GM21526 (cell line): Measurements from ENCODE around the gene C20orf144.
"Not testable (repeated sequence)": the region's sequence is repeated elsewhere in the genome, so short reads cannot be mapped to it uniquely, and the experiment has no call there.

Source experiments
- ATAC-seq: cut with Tn5 transposase; IDR thresholded peaks from one replicate; pipeline ENCODE4 v1.9.1; 2021; ENCODE audit warnings: moderate library complexity; ENCODE audit not compliant: unreplicated experiment, low FRiP score

C20orf144 gene

GRCh38 chr20:33693289-33693688, 31.2 kb downstream of the C20orf144 start:
- ATAC-seq: no peak

DNA sequence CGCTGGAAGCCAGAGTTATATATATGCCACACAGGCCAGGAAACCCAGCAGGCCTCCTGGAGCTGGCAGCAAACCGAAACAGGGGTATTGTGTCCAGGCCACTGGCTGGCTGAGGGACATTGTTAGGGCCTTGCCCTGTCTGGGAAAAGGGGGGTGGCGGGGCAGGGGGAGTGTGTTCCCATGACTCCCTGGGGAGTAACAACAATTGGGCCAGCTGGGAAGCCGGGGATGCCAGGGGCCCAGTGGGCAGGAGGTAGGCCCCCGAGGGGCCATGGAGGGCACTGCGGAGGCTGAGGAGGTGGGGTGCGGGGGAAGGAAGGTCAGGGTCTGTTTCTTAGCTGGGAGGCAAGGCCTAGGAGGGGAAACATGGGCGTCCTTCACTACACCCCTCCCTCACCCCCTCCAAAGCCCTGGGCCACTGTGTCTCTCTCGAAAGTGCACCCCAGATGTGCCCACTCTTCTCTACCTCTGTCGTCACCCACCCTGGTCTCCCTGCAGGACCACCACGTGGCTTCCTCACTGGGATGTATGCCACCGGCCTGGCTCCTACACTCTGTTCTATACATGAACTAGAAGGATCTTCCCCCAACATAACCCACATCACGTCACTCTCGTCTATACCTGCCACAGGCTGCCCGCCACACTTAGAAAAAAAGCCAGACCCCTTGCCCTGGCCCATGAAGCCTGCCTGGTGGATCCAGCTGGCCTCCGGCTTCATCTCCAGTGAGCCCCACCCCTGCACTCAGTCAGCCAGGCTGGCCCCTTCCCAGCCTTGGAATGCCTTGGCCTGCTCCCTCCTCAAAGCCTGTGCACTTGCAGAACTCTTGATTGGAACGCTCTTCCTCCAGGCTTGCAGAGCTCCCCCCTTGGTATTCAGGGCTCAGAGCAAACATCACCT, 31.9 kb downstream of the C20orf144 start:
- ATAC-seq: no peak

GRCh38 chr20:33694639-33695012, 32.5 kb downstream of the C20orf144 start:
- no peak for ATAC-seq

GRCh38 chr20:33696448-33696847, 34.3 kb downstream of the C20orf144 start:
- no peak for ATAC-seq

DNA sequence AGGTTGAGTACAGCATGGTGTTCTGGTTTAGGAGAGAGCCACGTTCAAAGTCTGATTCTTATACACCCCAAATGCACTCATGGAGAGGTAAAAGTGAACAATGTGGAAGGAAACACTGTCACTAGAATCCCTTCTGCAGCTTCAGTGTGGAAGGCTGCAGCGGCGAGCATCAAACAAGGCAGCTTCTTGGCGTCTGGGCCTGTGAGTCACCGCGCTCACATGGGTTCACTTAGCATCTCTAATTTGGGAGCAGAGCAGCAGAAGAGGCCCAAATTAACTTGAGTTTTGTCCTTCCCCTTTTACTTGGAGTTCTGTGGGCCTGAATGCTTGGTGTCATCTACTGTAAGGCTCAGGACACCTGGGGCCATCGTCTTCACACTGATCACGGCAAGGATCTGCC, 35.0 kb downstream of the C20orf144 start:
- ATAC-seq: no peak

GRCh38 chr20:33698966-33699365, 36.8 kb downstream of the C20orf144 start:
- ATAC-seq: not testable (repeated sequence)

GRCh38 chr20:33700696-33701441, 38.7 kb downstream of the C20orf144 start:
- not testable (repeated sequence) for ATAC-seq

GRCh38 chr20:33701629-33702450, 39.7 kb downstream of the C20orf144 start:
- no peak for ATAC-seq

GRCh38 chr20:33702861-33703260, 40.7 kb downstream of the C20orf144 start:
- no peak for ATAC-seq

DNA sequence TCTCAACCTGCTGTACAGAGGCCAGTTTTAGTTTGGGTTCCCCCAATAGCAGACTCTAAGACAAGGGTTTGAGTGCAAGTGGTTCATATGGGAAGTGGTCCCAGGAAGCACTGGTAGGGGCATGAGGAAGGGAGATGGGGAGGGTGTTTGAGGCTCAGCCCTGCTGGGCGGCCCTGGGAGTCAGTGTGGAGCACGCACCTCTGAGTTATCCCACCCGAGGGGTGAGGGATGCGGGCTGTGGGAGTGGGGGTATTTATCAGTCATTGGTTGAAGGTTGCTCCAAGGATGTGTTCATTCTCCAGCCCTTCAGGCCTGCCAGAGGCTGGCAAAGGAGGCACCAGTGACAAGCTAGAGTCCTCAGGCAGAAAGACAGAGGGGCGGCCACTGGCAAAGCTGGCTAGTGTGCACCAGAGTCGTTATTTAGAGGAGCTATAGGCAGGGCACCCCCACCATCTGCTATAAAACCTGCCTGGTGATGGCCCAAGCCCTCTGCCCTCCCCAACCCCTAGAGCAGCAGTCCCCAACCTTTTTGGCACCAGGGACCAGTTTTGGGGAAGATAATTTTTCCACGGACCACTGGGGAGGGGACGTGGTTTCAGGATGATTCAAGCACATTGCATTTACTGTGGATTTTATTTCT, 41.5 kb downstream of the C20orf144 start:
- no peak for ATAC-seq

DNA sequence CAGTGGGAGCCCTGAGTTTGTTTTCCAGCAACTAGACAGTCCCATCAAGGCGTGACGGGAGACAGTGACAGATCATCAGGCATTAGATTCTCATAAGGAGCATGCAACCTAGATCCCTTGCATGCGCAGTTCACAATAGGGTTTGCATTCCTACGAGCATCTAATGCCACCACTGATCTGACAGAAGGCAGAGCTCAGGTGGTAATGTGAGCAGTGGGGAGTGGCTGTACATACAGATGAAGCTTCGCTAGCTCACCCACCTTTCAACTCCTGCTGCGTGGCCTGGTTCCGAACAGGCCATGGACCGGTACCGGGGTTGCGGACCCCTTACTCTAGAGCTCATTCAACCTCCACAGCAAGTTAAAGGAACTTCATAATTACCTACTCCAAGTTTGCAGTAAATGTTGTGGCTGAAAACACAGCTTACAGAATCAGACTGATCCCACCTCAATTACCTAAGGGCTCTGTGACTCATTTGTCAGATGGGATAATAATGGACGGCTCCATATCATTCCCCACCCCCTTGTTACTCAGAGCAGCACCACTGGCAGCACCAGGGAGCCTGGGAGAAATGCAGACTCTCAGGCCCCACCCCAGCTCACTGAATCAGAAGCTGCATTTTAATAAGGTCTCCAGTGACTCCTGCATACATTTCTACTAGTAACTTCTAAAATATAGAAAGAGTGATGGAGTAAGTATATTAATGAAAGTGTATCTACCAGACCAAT, 42.2 kb downstream of the C20orf144 start:
- no peak for ATAC-seq

DNA sequence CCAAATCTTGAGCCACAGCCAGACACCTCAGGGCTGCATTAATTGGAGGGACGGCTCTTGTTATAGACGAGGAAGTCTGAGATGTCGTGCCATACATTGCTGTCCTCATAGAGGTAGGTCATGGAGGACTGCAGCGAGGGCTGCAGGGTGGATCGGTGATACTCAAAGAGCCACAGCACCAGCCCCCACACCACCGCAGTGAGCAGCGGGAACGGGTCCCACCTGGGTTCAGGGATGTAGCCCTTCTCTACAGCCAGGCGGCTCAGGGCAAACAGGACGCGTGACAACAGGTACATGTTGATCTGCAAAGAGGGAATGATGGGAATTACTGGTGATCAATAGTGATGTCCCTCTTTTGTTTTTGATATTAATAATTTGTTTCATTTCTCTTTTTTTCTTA, 45.5 kb downstream of the C20orf144 start:
- no peak for ATAC-seq

DNA sequence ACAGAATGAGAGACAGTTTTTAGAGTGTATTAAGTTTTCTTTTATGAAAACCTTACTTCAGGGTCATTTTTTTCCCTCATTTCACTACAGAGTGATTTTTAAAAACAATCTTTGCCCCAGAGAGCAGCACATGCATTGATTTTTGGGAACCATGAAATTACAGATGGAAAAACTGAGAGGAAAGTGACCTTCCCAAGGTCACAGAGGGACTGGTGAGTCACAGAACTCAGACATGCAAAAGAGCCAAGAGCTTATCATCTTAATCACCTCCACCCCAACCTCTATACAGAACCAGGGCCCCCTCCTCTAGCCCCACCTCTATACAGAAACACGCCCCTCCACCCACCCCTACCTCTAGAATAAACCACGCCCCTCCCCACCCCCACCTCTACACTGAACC, 47.3 kb downstream of the C20orf144 start:
- ATAC-seq: no peak

- ATAC-seq: no peak
These were observed 47.9 kb downstream of the C20orf144 start for GRCh38 chr20:33709905-33710541.

DNA sequence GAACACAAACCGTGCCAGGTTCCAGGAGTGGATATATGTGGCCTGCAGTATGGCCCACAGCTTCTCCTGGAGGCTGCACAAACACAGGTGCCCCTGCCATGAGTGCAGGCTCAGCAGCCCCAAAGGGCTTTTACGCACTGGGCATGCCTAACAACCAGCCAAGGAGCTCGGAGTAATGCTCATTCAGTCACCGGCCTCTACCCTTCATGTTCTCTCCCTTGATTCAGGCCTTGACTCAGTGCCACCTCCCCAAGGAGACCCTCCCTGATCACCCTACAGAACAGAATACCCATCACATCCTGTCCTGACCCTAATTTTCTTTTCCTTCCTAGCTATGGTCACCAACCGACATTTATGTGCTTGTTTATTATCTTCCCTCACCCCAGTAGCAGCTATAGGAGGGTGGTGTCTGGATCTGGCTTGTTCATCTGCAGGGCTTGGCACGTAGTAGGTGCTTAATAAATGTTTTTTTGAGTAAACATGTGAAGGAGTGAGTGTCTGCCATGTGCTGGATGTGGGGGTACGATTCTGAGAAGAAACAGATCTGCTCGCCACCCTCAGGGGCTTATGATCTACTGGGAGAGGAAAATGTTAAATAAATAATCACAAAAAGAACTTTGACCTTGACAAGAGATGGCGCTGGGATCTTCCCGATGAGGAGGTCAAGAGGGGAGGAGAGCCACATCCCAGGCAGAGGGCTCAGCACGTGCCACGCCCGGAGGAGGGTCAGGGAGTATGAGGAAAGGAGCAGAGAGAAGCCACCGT, 48.7 kb downstream of the C20orf144 start:
- no peak for ATAC-seq

GRCh38 chr20:33711446-33711738, 49.3 kb downstream of the C20orf144 start:
- ATAC-seq: no peak
